Retinal pigment epithelial cell (primary cell): Measurements from ENCODE around the gene KBTBD13.
"Not testable (repeated sequence)": the region's sequence is repeated elsewhere in the genome, so short reads cannot be mapped to it uniquely, and the experiment has no call there.

Experiments
- DNase-seq: peaks from one replicate; pipeline ENCODE4 v3.0.0-alpha.2; 2010; ENCODE audit warnings: low read depth
- H3K4me3 ChIP-seq: 2 replicates; pipeline ENCODE4 v1.5.1; 2011; ENCODE audit warnings: mild to moderate bottlenecking, low read length, control low read depth, moderate library complexity
- CTCF ChIP-seq: conservative IDR thresholded peaks from 2 replicates; pipeline ENCODE4 v1.5.1; 2011; ENCODE audit warnings: low read depth, low read length, control low read depth, inconsistent platforms

The KBTBD13 gene

DNA sequence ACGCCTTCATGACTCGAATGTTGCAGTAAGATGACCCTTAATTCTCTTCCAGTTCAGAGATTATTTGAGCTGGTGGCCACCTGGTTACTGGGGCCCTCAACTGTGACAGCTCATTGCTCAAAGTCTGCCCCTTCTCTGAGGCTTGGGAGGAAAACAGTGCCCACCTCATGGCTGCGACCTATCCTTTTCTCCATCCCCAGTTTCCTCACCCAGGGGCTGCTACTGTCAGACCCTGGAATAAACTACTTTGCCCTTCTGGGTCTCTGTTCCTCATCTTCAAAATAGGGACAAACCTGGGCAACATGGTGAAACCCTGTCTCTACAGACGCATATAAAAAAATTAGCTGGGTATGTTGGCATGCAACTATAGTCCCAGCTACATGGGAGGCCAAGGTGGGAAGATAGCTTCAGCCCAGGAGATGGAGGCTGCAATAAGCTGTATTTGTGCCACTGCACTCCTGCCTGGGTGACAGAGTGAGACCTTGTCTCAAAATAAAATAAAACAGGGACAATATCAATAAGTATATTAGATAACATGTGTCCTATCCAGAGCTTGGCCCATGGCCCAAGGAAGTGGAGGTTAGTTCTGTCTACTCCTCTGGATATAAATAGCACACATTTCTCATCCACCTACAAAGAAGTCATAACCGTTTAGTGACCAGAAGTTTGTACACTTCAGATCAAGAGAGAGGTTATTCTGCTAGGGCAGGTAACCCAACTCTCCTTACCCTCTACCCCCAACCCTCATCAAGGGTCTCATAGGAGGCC lies 6.6 kb upstream of the KBTBD13 start:
- no peak for TF ChIP-seq CTCF
- H3K4me3 ChIP-seq, result no peak overlapping the region
- DNase-seq, result no peak

DNA sequence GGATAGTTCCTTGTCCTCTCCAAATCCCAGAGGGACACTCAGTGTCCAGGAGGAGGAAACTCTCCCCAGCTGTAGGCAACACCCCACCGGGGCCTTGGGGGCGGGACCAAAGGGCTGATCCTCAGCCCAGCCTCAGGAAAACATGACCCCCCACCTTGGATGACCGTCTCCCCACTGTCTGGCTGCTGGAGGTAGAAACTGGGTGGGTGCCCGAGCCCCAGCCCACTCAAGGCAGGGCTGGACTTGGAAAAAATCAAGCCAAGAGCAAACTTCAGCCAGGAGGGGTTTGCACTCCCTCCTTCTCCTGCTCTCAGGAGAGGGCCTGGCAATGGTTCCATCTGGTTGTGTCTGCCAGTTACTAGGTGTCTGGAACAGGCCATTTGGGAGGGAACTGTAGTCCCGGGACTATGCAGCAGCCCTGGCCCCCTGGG lies 5.2 kb upstream of the KBTBD13 start:
- DNase-seq, result no peak
- H3K4me3 ChIP-seq, result no peak overlapping the region
- TF ChIP-seq CTCF, result no peak

DNA sequence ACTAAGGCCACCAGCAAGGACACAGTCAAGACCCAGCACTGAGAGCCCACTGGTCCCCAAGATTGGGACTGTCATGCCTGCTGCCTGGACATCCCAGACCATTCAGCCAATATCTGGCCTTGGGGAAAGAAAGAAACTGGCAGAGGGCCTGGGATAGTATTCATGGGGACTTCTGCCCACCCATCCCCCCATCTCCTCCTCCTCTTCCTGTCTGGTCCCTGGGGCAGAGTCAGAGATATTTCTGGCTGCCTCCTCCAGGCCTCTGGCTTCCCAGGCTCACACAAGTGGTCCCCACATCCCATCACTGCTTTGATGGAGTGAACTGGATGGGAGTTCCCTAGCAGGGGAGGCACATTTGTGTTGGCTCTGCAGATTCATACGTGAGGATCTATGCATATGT lies 4.5 kb upstream of the KBTBD13 start:
- no peak for DNase-seq
- TF ChIP-seq CTCF, result no peak
- no peak overlapping the region for H3K4me3 ChIP-seq

DNA sequence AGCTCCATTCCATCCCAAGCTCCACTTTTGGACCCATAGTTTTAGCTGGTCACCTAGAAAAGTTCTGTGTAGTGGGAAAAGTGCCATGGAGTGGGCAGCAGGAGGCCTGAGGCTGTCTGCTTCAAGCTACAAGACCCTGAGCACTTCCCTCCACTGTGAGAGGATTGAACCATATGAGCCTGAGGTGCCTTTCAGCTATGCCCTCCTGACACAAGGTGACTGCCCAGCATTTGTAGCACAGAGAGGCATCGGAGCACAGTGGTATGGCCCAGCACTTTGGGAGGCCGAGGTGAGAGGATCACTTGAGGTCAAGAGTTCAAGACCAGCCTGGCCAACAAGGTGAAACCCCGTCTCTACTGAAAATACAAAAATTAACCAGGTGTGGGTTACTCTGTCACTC lies 3.9 kb upstream of the KBTBD13 start:
- no peak overlapping the region for H3K4me3 ChIP-seq
- DNase-seq, result no peak
- no peak for TF ChIP-seq CTCF

GRCh38 chr15:65074946-65075345 lies 1.6 kb upstream of the KBTBD13 start:
- DNase-seq, H3K4me3 ChIP-seq: not testable (repeated sequence)

GRCh38 chr15:65075607-65076395 lies 745 bp upstream of the KBTBD13 start:
- not testable (repeated sequence) for DNase-seq, H3K4me3 ChIP-seq

- no peak overlapping the region for H3K4me3 ChIP-seq
- TF ChIP-seq CTCF, result no peak
- no peak for DNase-seq
Observed at GRCh38 chr15:65077291-65077980, 890 bp downstream of the KBTBD13 start.
